Lung (tissue), 12 donors: ENCODE measurements around the gene MCUB. TPM values are rescaled to one million over a fixed set of nuclear protein-coding genes. Genes with fewer than 3 reads are reported as not detected.
A peak's percentile ranks its signal among the peaks of the same experiment; 100 is the strongest.

ENCODE experiments used
- ATAC-seq: fragments of 200-7000 bp; cut with Tn5 transposase; one replicate; pipeline ENCODE4 v1.9.1; 2020; ENCODE audit warnings: moderate number of reproducible peaks; ENCODE audit not compliant: insufficient read depth, low FRiP score
- DNase-seq, 3 donors: peaks; one replicate each; pipeline ENCODE4 v3.0.0-alpha.2; 2013 to 2017
- H3K27ac ChIP-seq, 2 donors: one replicate each; pipeline ENCODE4 v1.5.1; 2013; ENCODE audit warnings: mild to moderate bottlenecking in 2 of 2, moderate library complexity in 2 of 2, control low read depth in 1 of 2, inconsistent platforms in 1 of 2, low read depth in 1 of 2, low read length in 1 of 2
- H3K27me3 ChIP-seq, 3 donors: one replicate each; pipeline ENCODE4 v1.5.1; 2013; ENCODE audit warnings: low read length in 2 of 3; ENCODE audit not compliant: control insufficient read depth in 3 of 3, insufficient read depth in 3 of 3
- H3K36me3 ChIP-seq, 4 donors: one replicate each; pipeline ENCODE4 v1.5.1; 2013; ENCODE audit warnings: low read length in 4 of 4, mild to moderate bottlenecking in 1 of 4, moderate library complexity in 1 of 4; ENCODE audit not compliant: control insufficient read depth in 4 of 4, insufficient read depth in 4 of 4
- H3K4me1 ChIP-seq, 5 donors: one replicate each; pipeline ENCODE4 v1.5.1; 2013; ENCODE audit warnings: low read length in 5 of 5, mild to moderate bottlenecking in 2 of 5, moderate library complexity in 1 of 5; ENCODE audit not compliant: control insufficient read depth in 5 of 5, insufficient read depth in 5 of 5
- H3K4me3 ChIP-seq: one replicate; pipeline ENCODE4 v1.5.1; 2013; ENCODE audit warnings: mild to moderate bottlenecking, control low read depth, moderate library complexity
- H3K9ac ChIP-seq, 2 donors: one replicate each; pipeline ENCODE4 v1.5.1; 2013; ENCODE audit warnings: low read length in 2 of 2, control low read depth in 1 of 2; ENCODE audit not compliant: insufficient read depth in 1 of 2
- H3K9me3 ChIP-seq, 4 donors: one replicate each; pipeline ENCODE4 v1.5.1; 2013; ENCODE audit warnings: low read length in 3 of 4, mild to moderate bottlenecking in 1 of 4, moderate library complexity in 1 of 4; ENCODE audit not compliant: control insufficient read depth in 4 of 4, insufficient read depth in 3 of 4
- WGBS, 2 donors: extraction: QIAGEN DNeasy Blood & Tissue Kit; methylation state at CpG; one replicate each; pipeline ENCODE4 v1.1.7; 2013; 5-methylcytosine and 5-hydroxymethylcytosine counted together
- polyA plus RNA-seq, 2 donors: library from polyadenylated mRNA; stranded (reverse); fragments of 200-250 nt; gene quantifications; one replicate each; pipeline ENCODE4 v1.2.1, GENCODE V29; 2013
- total RNA-seq, 2 donors: library from RNA; depleted of rRNA in 1 of 2; stranded (reverse); fragments of >200 nt in 1 of 2; gene quantifications; one replicate each; pipeline ENCODE4 v1.2.1, GENCODE V29; 2014 to 2021
- TF ChIP-seq, protein P1 (sequence below): IDR thresholded peaks from 2 replicates; pipeline ENCODE4 v1.5.1; 2012; ENCODE audit warnings: mild to moderate bottlenecking; ENCODE audit errors: control extremely low read depth, extremely low read depth
- donor health status: control.
- donor health status: control.
- donor health status: Bipolar disorder and iron deficiency.
- donor health status: healthy.
- donor health status: DM: yes; HTN: yes; CAD: no.

The MCUB gene
- total and polyA plus RNA-seq, 4 donors: 9.2 to 25.3 (median 15.9) TPM

DNA sequence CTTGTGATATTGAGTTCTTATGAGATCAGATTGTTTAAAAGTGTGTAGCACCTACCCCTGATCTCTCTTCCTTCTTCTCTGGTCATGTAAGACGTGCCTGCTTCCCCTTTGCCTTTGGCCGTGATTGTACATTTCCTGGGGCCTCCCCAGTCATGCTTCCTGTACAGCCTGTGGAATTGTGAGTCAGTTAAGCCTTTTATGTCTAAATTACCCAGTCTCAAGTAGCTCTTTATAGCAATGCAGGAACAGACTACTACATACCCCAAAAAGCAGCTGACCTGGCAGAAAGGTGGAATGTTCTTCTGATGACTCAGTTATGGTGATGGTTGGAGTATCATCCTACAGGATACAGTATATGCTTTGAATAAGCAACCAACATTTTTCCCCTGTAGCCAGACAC lies 11.4 kb upstream of the MCUB start:
- ATAC-seq: peak; percentile 75

DNA sequence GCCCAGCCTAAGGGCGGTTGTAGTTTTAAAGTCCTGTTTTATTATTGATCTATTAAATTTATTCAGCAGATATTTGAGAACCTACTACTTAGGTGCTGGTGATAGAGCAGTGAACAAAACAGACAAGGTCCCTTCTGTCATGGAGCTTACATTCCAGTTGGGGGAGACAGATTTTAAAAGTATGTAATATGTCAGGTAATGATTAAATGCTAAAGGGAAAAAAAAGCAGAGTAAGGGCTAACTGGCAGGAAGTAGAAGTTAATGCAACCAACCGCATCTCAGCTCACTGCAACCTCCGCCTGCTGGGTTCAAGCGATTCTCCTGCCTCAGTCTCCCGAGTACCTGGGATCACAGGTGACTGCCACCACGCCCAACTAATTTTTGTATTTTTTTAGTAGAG lies 7.8 kb upstream of the MCUB start:
- H3K4me1 ChIP-seq: no peaks in the 10 kb centered on the region
- no peak for DNase-seq

More for the DNA sequence above, 11.4 kb upstream of the MCUB start:
- no peak overlapping the region for H3K4me3 ChIP-seq
- TF ChIP-seq, protein P1, sequence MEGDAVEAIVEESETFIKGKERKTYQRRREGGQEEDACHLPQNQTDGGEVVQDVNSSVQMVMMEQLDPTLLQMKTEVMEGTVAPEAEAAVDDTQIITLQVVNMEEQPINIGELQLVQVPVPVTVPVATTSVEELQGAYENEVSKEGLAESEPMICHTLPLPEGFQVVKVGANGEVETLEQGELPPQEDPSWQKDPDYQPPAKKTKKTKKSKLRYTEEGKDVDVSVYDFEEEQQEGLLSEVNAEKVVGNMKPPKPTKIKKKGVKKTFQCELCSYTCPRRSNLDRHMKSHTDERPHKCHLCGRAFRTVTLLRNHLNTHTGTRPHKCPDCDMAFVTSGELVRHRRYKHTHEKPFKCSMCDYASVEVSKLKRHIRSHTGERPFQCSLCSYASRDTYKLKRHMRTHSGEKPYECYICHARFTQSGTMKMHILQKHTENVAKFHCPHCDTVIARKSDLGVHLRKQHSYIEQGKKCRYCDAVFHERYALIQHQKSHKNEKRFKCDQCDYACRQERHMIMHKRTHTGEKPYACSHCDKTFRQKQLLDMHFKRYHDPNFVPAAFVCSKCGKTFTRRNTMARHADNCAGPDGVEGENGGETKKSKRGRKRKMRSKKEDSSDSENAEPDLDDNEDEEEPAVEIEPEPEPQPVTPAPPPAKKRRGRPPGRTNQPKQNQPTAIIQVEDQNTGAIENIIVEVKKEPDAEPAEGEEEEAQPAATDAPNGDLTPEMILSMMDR: no peak
- DNase-seq: peak in 1 of 3 donors; percentile 6
- peaks cover 3 to 6% (median 4%) of the 10 kb centered on the region in 4 donors for H3K36me3 ChIP-seq
- 7 to 23% methylated on average over 2 of the region's 2 CpGs for WGBS, 2 donors
- no peak overlapping the region for H3K9ac ChIP-seq
- H3K9me3 ChIP-seq: no peaks in the 10 kb centered on the region
- H3K4me1 ChIP-seq: no peaks in the 10 kb centered on the region
- H3K27ac ChIP-seq: peak overlapping the region; percentile 5 to 12
- no peaks in the 10 kb centered on the region for H3K27me3 ChIP-seq

DNA sequence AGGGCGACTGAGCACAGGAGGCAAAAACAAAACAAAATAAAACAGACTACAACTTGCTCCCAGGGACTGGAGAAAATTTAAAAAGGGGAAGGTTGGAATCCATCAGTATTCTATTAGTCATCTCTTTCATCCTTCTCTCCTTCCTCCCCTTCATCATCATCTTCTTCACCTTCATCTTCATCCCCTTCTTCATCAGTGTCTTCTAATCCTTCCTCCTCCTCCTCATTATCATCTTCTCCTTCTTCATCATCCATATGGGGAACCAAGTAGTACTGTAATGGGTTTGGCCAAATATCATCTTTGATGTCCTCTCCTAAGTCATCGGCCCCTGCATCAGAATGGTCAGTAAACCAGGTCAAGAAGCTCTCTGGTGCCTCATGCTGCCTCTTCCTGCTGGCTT lies 6.9 kb upstream of the MCUB start:
- no peak overlapping the region for H3K4me3 ChIP-seq
- TF ChIP-seq, protein P1: no peak
- H3K9me3 ChIP-seq: no peaks in the 10 kb centered on the region
- ATAC-seq (no peak), DNase-seq (no peak)
- H3K4me1 ChIP-seq: no peaks in the 10 kb centered on the region
- H3K9ac ChIP-seq: no peak overlapping the region
- no peaks in the 10 kb centered on the region for H3K27me3 ChIP-seq
- no peak overlapping the region for H3K27ac ChIP-seq
- 96 to 98% methylated on average over 2 of the region's 2 CpGs for WGBS, 2 donors
- H3K36me3 ChIP-seq: peaks cover 0 to 3% (median under 1%) of the 10 kb centered on the region in 4 donors

More for the DNA sequence above, 7.8 kb upstream of the MCUB start:
- Histone ChIP-seq H3K27ac (no peak overlapping the region), H3K9ac (no peak overlapping the region), H3K27me3 (no peaks in the 10 kb centered on the region), H3K9me3 (no peaks in the 10 kb centered on the region), H3K4me3 (no peak overlapping the region), H3K36me3 (peaks cover 0 to 3% (median under 1%) of the 10 kb centered on the region in 4 donors)
- TF ChIP-seq, protein P1: no peak
- 84 to 95% methylated on average over 6 of the region's 6 CpGs for WGBS, 2 donors
- ATAC-seq: no peak

DNA sequence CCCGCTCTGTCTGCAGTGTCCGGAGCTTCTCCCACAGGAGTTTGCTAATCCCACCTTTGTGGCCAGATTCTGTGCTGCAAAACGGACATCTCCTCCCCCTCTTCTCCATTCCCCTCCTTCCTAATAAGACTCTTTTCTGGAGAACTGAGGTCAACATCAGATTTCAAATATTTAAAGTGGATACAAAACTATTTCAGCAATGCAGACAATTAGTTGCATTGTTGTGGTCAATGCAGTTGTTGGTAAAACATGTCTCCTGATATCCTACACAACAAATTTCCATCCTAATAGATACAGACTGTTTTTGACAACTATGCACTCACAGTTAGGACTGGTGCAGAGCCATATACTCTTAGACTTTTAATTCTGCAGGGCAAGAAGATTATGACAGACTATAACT lies 5.1 kb upstream of the MCUB start:
- Histone ChIP-seq H3K4me3 (no peak overlapping the region), H3K9ac (no peak overlapping the region), H3K27me3 (no peaks in the 10 kb centered on the region), H3K36me3 (peaks cover 0 to 1% (median 0%) of the 10 kb centered on the region in 4 donors), H3K4me1 (peaks cover 0 to 2% (median 0%) of the 10 kb centered on the region in 5 donors), H3K27ac (no peak overlapping the region), H3K9me3 (no peaks in the 10 kb centered on the region)
- TF ChIP-seq, protein P1: no peak
- DNase-seq: no peak
- WGBS, 2 donors: 87 to 92% methylated on average over 3 of the region's 3 CpGs
- ATAC-seq: no peak
